Stimulated activated CD4-positive, alpha-beta T cell treated with anti-CD3 and anti-CD28 coated beads, TNF-alpha, amount 100 ng/mL, for 48 hours (primary cell): ENCODE measurements around the gene TRPM8.

Source experiments
- DNase-seq, 3 donors: peaks; one replicate each; pipeline ENCODE4 v3.0.0-alpha.2; 2020; ENCODE audit warnings: low read depth in 3 of 3

TRPM8 gene

GRCh38 chr2:233974530-233975071, 57.4 kb downstream of the TRPM8 start:
- DNase-seq = peak in 1 of 3 donors; percentile 8

GRCh38 chr2:233976087-233976486, 58.9 kb downstream of the TRPM8 start:
- no peak for DNase-seq

GRCh38 chr2:233976690-233977294, 59.6 kb downstream of the TRPM8 start:
- no peak for DNase-seq

- DNase-seq = no peak
Measured at GRCh38 chr2:233977296-233977837, 60.2 kb downstream of the TRPM8 start.

GRCh38 chr2:233979748-233980147, 62.6 kb downstream of the TRPM8 start:
- DNase-seq = no peak

- DNase-seq = no peak
Measured at GRCh38 chr2:233980955-233981561, 63.9 kb downstream of the TRPM8 start.

- DNase-seq = no peak
Measured at GRCh38 chr2:233981574-233982420, 64.6 kb downstream of the TRPM8 start.

- no peak for DNase-seq
Measured at GRCh38 chr2:233982421-233983121, 65.4 kb downstream of the TRPM8 start.

- DNase-seq = no peak
Measured at GRCh38 chr2:233983445-233983844, 66.3 kb downstream of the TRPM8 start.

GRCh38 chr2:233988581-233988980, 71.4 kb downstream of the TRPM8 start:
- DNase-seq = no peak

- no peak for DNase-seq
Measured at GRCh38 chr2:233989221-233989858, 72.2 kb downstream of the TRPM8 start.

GRCh38 chr2:233990261-233990798, 73.2 kb downstream of the TRPM8 start:
- DNase-seq = peak in 2 of 3 donors; percentile 20 to 22

- no peak for DNase-seq
Measured at GRCh38 chr2:233991196-233991595, 74.0 kb downstream of the TRPM8 start.

- DNase-seq = no peak
Measured at GRCh38 chr2:233992513-233993217, 75.5 kb downstream of the TRPM8 start.

- no peak for DNase-seq
Measured at GRCh38 chr2:233993461-233993860, 76.3 kb downstream of the TRPM8 start.

GRCh38 chr2:233994151-233994550, 77.0 kb downstream of the TRPM8 start:
- no peak for DNase-seq

GRCh38 chr2:233996000-233996399, 78.8 kb downstream of the TRPM8 start:
- DNase-seq = no peak

GRCh38 chr2:233996461-233996860, 79.3 kb downstream of the TRPM8 start:
- DNase-seq = no peak

GRCh38 chr2:233997707-233998106, 80.5 kb downstream of the TRPM8 start:
- no peak for DNase-seq

GRCh38 chr2:233999182-233999581, 82.0 kb downstream of the TRPM8 start:
- DNase-seq = no peak
